ENCODE results near the gene POU2AF1. TPM values are rescaled to one million over a fixed set of nuclear protein-coding genes. Genes with fewer than 3 reads are reported as not detected.

The POU2AF1 gene
- total RNA-seq, 6 donors from 2014 or later = 1.3 to 42.1 (median 4.0) TPM

- no peak for ATAC-seq (ENCODE audit: low FRiP score in 2 of 2)
- WGBS, 2 donors = 57 to 67% methylated on average over 4 to 5 of the region's 5 CpGs
- H3K36me3 ChIP-seq = no peaks in the 10 kb centered on the region
- peak overlapping the region in 1 of 4 donors; percentile 1 for H3K27ac ChIP-seq
- TF ChIP-seq CTCF (IDR thresholded peaks at IDR 0.05) = no peak
- no peak for TF ChIP-seq POLR2A (IDR thresholded peaks at IDR 0.05)
- no peak for TF ChIP-seq EP300 (IDR thresholded peaks at IDR 0.05)
- TF ChIP-seq POLR2AphosphoS5 (IDR thresholded peaks at IDR 0.05) = no peak
- H3K27me3 ChIP-seq = no peaks in the 10 kb centered on the region
- DNase-seq = no peak
- no peak overlapping the region for H3K4me3 ChIP-seq
- peaks cover 21 to 28% (median 25%) of the 10 kb centered on the region in 4 donors for H3K4me1 ChIP-seq
- H3K9me3 ChIP-seq = no peaks in the 10 kb centered on the region
These were observed 39.3 kb upstream of the POU2AF1 start for GRCh38 chr11:111418436-111418787.

GRCh38 chr11:111417766-111418435 is 38.8 kb upstream of the POU2AF1 start:
- Histone ChIP-seq H3K27me3 (no peaks in the 10 kb centered on the region), H3K27ac (peak overlapping the region in 1 of 4 donors; percentile 1), H3K4me1 (peaks cover 21 to 28% (median 25%) of the 10 kb centered on the region in 4 donors), H3K36me3 (no peaks in the 10 kb centered on the region), H3K4me3 (no peak overlapping the region), H3K9me3 (no peaks in the 10 kb centered on the region)
- WGBS, 2 donors = 35 to 37% methylated on average over 10 of the region's 10 CpGs
- TF ChIP-seq POLR2AphosphoS5 (IDR thresholded peaks at IDR 0.05) = peak; percentile 48 to 74
- TF ChIP-seq CTCF (IDR thresholded peaks at IDR 0.05) = no peak
- peak in 1 of 4 donors; percentile 29 for TF ChIP-seq EP300 (IDR thresholded peaks at IDR 0.05)
- no peak for TF ChIP-seq POLR2A (IDR thresholded peaks at IDR 0.05)
- ATAC-seq (ENCODE audit: low FRiP score in 2 of 2) = peak; percentile 29 to 70
- peak in 1 of 2 donors; percentile 36 for DNase-seq

GRCh38 chr11:111417011-111417765 is 38.1 kb upstream of the POU2AF1 start:
- WGBS, 2 donors = 48 to 53% methylated on average over 8 of the region's 8 CpGs
- no peak overlapping the region for H3K4me3 ChIP-seq
- TF ChIP-seq EP300 (IDR thresholded peaks at IDR 0.05) (no peak), POLR2AphosphoS5 (IDR thresholded peaks at IDR 0.05) (no peak), CTCF (IDR thresholded peaks at IDR 0.05) (no peak), POLR2A (IDR thresholded peaks at IDR 0.05) (no peak)
- DNase-seq (no peak), ATAC-seq (ENCODE audit: low FRiP score in 2 of 2) (peak in 1 of 2 donors; percentile 14)
- H3K27ac ChIP-seq = peak overlapping the region in 1 of 4 donors; percentile 11
- H3K27me3 ChIP-seq = no peaks in the 10 kb centered on the region
- no peaks in the 10 kb centered on the region for H3K36me3 ChIP-seq
- H3K9me3 ChIP-seq = no peaks in the 10 kb centered on the region
- H3K4me1 ChIP-seq = peaks cover 21 to 28% (median 25%) of the 10 kb centered on the region in 4 donors

GRCh38 chr11:111416231-111416960 is 37.3 kb upstream of the POU2AF1 start:
- Histone ChIP-seq H3K27me3 (no peaks in the 10 kb centered on the region), H3K4me1 (peaks cover 21 to 28% (median 25%) of the 10 kb centered on the region in 4 donors), H3K36me3 (no peaks in the 10 kb centered on the region), H3K4me3 (no peak overlapping the region), H3K9me3 (no peaks in the 10 kb centered on the region), H3K27ac (peak overlapping the region in 1 of 4 donors; percentile 11)
- ATAC-seq (ENCODE audit: low FRiP score in 2 of 2) (no peak), DNase-seq (no peak)
- WGBS, 2 donors = 90 to 94% methylated on average over 16 of the region's 16 CpGs
- TF ChIP-seq POLR2AphosphoS5 (IDR thresholded peaks at IDR 0.05) = no peak
- no peak for TF ChIP-seq EP300 (IDR thresholded peaks at IDR 0.05)
- no peak for TF ChIP-seq POLR2A (IDR thresholded peaks at IDR 0.05)
- TF ChIP-seq CTCF (IDR thresholded peaks at IDR 0.05) = no peak
